Smooth muscle cell (in vitro differentiated cells): ENCODE results near the gene SH2D1B. TPM values are rescaled to one million over a fixed set of nuclear protein-coding genes. Genes with fewer than 3 reads are reported as not detected.

Experiments
- DNase-seq: peaks from one replicate; lab custom pipeline; 2025; ENCODE audit not compliant: unreplicated experiment; lab: John Stamatoyannopoulos, UW
- H2AFZ ChIP-seq: fragments of 200-600 bp; sonication (generic); 2 replicates; pipeline ENCODE4 v1.6.0; 2016; ENCODE audit warnings: antibody characterized with exemption, low read depth, mild to moderate bottlenecking
- H3F3A ChIP-seq: fragments of 200-600 bp; sonication (generic); 2 replicates; pipeline ENCODE4 v1.6.0; 2017; ENCODE audit warnings: antibody characterized with exemption, low read depth
- H3K27ac ChIP-seq: fragments of 200-600 bp; sonication (generic); 2 replicates; pipeline ENCODE4 v1.5.1; 2016; ENCODE audit warnings: low read depth, mild to moderate bottlenecking
- H3K27me3 ChIP-seq: fragments of 200-600 bp; sonication (generic); 2 replicates; pipeline ENCODE4 v1.6.1; 2016; ENCODE audit warnings: low read depth, mild to moderate bottlenecking
- H3K36me3 ChIP-seq: fragments of 200-600 bp; sonication (generic); 2 replicates; pipeline ENCODE4 v1.5.1; 2016; ENCODE audit warnings: low read depth
- H3K4me1 ChIP-seq: fragments of 200-600 bp; sonication (generic); 2 replicates; pipeline ENCODE4 v1.5.1; 2016; ENCODE audit warnings: low read depth
- H3K4me2 ChIP-seq: fragments of 200-600 bp; sonication (generic); 2 replicates; pipeline ENCODE4 v1.6.0; 2016; ENCODE audit warnings: mild to moderate bottlenecking
- H3K4me3 ChIP-seq: fragments of 200-600 bp; sonication (generic); 2 replicates; pipeline ENCODE4 v1.5.1; 2016; ENCODE audit warnings: mild to moderate bottlenecking
- H3K79me2 ChIP-seq: fragments of 200-600 bp; sonication (generic); 2 replicates; pipeline ENCODE4 v1.6.0; 2016; ENCODE audit warnings: low read depth, mild to moderate bottlenecking
- H3K9ac ChIP-seq: fragments of 200-600 bp; sonication (generic); 2 replicates; pipeline ENCODE4 v1.6.0; 2016; ENCODE audit warnings: low read depth
- H3K9me3 ChIP-seq: fragments of 200-600 bp; sonication (generic); replicated peaks from 2 replicates; pipeline ENCODE4 v1.5.1; 2016; ENCODE audit warnings: low read depth
- H4K20me1 ChIP-seq: fragments of 200-600 bp; sonication (generic); 2 replicates; pipeline ENCODE4 v1.6.0; 2016; ENCODE audit warnings: low read depth
- CTCF ChIP-seq: fragments of 200-600 bp; sonication (generic); IDR thresholded peaks from 2 replicates; pipeline ENCODE4 v1.5.1; 2017; ENCODE audit warnings: borderline replicate concordance, mild to moderate bottlenecking, antibody characterized with exemption; ENCODE audit not compliant: insufficient read depth, poor library complexity, severe bottlenecking
- WGBS: methylation state at CpG from one replicate; pipeline ENCODE4 v1.1.7; 2016; ENCODE audit warnings: low lambda C conversion rate; 5-methylcytosine and 5-hydroxymethylcytosine counted together
- polyA plus RNA-seq: library from polyadenylated mRNA; unstranded; fragments of >200 nt; fragmentation: Nextera tagmentation; extraction: Ambion mirVana; gene quantifications from 2 replicates; pipeline ENCODE4 v1.2.1, GENCODE V29; 2016
- total RNA-seq: library from RNA; depleted of rRNA; stranded (reverse); fragments of >200 nt; gene quantifications from 2 replicates; pipeline ENCODE4 v1.2.3, GENCODE V29; 2014

Gene SH2D1B
- total and polyA plus RNA-seq, 2 experiments from 2014 or later: not detected

GRCh38 chr1:162368451-162368850 is 43.5 kb downstream of the SH2D1B start:
- H3K9me3 ChIP-seq: no peaks in the 10 kb centered on the region
- no peaks in the 10 kb centered on the region for H3F3A ChIP-seq
- no peak overlapping the region for H3K27ac ChIP-seq
- H3K27me3 ChIP-seq: no peaks in the 10 kb centered on the region
- no peak overlapping the region for H2AFZ ChIP-seq
- no peaks in the 10 kb centered on the region for H4K20me1 ChIP-seq
- 71% methylated on average over 4 of the region's 4 CpGs for WGBS
- no peaks in the 10 kb centered on the region for H3K79me2 ChIP-seq
- no peaks in the 10 kb centered on the region for H3K4me1 ChIP-seq
- H3K9ac ChIP-seq: no peak overlapping the region
- H3K36me3 ChIP-seq: no peaks in the 10 kb centered on the region
- no peak overlapping the region for H3K4me3 ChIP-seq
- no peak overlapping the region for H3K4me2 ChIP-seq
- DNase-seq: no peak
- no peak for TF ChIP-seq CTCF

GRCh38 chr1:162367772-162368171 is 44.2 kb downstream of the SH2D1B start:
- 74% methylated on average over 10 of the region's 10 CpGs for WGBS
- H2AFZ ChIP-seq: no peak overlapping the region
- no peaks in the 10 kb centered on the region for H3K27me3 ChIP-seq
- DNase-seq: no peak
- H3K4me2 ChIP-seq: no peak overlapping the region
- H3K9me3 ChIP-seq: no peaks in the 10 kb centered on the region
- H3K9ac ChIP-seq: no peak overlapping the region
- H3F3A ChIP-seq: no peaks in the 10 kb centered on the region
- H3K79me2 ChIP-seq: no peaks in the 10 kb centered on the region
- no peak for TF ChIP-seq CTCF
- H3K36me3 ChIP-seq: no peaks in the 10 kb centered on the region
- no peak overlapping the region for H3K27ac ChIP-seq
- no peak overlapping the region for H3K4me3 ChIP-seq
- no peaks in the 10 kb centered on the region for H3K4me1 ChIP-seq
- H4K20me1 ChIP-seq: no peaks in the 10 kb centered on the region

GRCh38 chr1:162367073-162367472 is 44.9 kb downstream of the SH2D1B start:
- Histone ChIP-seq H3K79me2 (no peaks in the 10 kb centered on the region), H3K27ac (no peak overlapping the region), H3K27me3 (no peaks in the 10 kb centered on the region), H3K9me3 (no peaks in the 10 kb centered on the region), H3K36me3 (no peaks in the 10 kb centered on the region), H3F3A (no peaks in the 10 kb centered on the region), H2AFZ (no peak overlapping the region), H3K4me3 (no peak overlapping the region), H3K4me1 (no peaks in the 10 kb centered on the region), H3K9ac (no peak overlapping the region), H4K20me1 (no peaks in the 10 kb centered on the region), H3K4me2 (no peak overlapping the region)
- no peak for TF ChIP-seq CTCF
- no peak for DNase-seq
- WGBS: 97% methylated on average over 35 of the region's 36 CpGs

GRCh38 chr1:162366671-162367070 is 45.3 kb downstream of the SH2D1B start:
- Histone ChIP-seq H3K27ac (no peak overlapping the region), H3K27me3 (no peaks in the 10 kb centered on the region), H3K4me1 (no peaks in the 10 kb centered on the region), H2AFZ (no peak overlapping the region), H3K36me3 (no peaks in the 10 kb centered on the region), H3K4me3 (no peak overlapping the region), H3K9me3 (no peaks in the 10 kb centered on the region), H3K4me2 (no peak overlapping the region), H3F3A (no peaks in the 10 kb centered on the region), H3K9ac (no peak overlapping the region), H3K79me2 (no peaks in the 10 kb centered on the region), H4K20me1 (no peaks in the 10 kb centered on the region)
- no peak for TF ChIP-seq CTCF
- DNase-seq: no peak
- WGBS: 94% methylated on average over 7 of the region's 9 CpGs
